Sigmoid colon (tissue), 4 donors: Measurements from ENCODE around the gene MYRF.

Experiments
- EP300 ChIP-seq, 4 donors: sonication (generic); formaldehyde crosslinking; IDR thresholded peaks; one replicate each; pipeline ENCODE4 v1.6.1; 2017; ENCODE audit warnings: antibody characterized with exemption in 4 of 4
- POLR2A ChIP-seq, 2 donors: fragments of 450-650 bp; IDR thresholded peaks; one replicate each; pipeline ENCODE4 v1.6.1; 2016; ENCODE audit warnings: antibody characterized with exemption in 2 of 2, mild to moderate bottlenecking in 2 of 2, moderate library complexity in 2 of 2
- POLR2AphosphoS5 ChIP-seq, 4 donors: sonication (generic); formaldehyde crosslinking; IDR thresholded peaks; one replicate each; pipeline ENCODE4 v1.6.1; 2017; ENCODE audit warnings: antibody characterized with exemption in 4 of 4
- TF ChIP-seq, protein P1 (sequence below), 4 experiments: fragments of 450-650 bp in 3 of 4; fragments of 200-600 bp in 1 of 4; IDR thresholded peaks; one replicate each; pipeline ENCODE4 v1.5.1; 2016 to 2019; ENCODE audit warnings: antibody characterized with exemption in 4 of 4, mild to moderate bottlenecking in 3 of 4, moderate library complexity in 2 of 4

DNA sequence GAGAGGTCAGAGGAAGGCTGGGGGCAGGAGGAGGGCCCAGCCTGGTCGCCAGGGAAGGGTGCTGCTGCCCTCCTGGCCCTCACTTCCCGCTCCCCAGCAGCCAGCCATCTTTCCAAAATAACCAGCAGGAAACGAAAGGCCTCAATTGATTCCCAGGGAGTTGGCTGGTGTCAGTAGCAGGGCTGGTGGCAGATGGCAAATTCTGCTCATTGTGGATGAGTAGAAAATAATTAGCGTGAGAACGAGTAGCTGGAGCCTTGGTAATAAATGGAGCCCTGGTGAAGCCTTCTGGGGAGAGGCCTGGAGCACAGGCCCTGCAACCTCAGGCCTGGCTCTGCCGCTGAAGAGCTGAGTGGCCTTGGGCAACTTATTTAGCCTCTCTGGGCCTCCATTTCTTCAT, 40.9 kb upstream of the MYRF start:
- TF ChIP-seq, protein P1, sequence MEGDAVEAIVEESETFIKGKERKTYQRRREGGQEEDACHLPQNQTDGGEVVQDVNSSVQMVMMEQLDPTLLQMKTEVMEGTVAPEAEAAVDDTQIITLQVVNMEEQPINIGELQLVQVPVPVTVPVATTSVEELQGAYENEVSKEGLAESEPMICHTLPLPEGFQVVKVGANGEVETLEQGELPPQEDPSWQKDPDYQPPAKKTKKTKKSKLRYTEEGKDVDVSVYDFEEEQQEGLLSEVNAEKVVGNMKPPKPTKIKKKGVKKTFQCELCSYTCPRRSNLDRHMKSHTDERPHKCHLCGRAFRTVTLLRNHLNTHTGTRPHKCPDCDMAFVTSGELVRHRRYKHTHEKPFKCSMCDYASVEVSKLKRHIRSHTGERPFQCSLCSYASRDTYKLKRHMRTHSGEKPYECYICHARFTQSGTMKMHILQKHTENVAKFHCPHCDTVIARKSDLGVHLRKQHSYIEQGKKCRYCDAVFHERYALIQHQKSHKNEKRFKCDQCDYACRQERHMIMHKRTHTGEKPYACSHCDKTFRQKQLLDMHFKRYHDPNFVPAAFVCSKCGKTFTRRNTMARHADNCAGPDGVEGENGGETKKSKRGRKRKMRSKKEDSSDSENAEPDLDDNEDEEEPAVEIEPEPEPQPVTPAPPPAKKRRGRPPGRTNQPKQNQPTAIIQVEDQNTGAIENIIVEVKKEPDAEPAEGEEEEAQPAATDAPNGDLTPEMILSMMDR (IDR thresholded peaks at IDR 0.05), result no peak
- TF ChIP-seq POLR2A (IDR thresholded peaks at IDR 0.05) (no peak), EP300 (IDR thresholded peaks at IDR 0.05) (no peak), POLR2AphosphoS5 (IDR thresholded peaks at IDR 0.05) (no peak)
